D721Med (cell line): Measurements from ENCODE around the gene DCLK2.

Experiments used
- DNase-seq: peaks from one replicate; pipeline ENCODE4 v3.0.0; 2011; ENCODE audit warnings: low spot score; ENCODE audit not compliant: insufficient read length
- FAIRE-seq: peaks from 2 replicates; lab custom pipeline; 2011; peaks lifted over from hg19 to GRCh38; lab: Jason Lieb, UNC
- CTCF ChIP-seq: IDR thresholded peaks from 2 replicates; pipeline ENCODE4 v1.5.1; 2012; ENCODE audit warnings: mild to moderate bottlenecking, control low read depth; ENCODE audit not compliant: insufficient read depth; ENCODE audit errors: missing control alignments

Gene DCLK2

GRCh38 chr4:150141756-150142155 is 63.5 kb downstream of the DCLK2 start:
- no peak for FAIRE-seq
- DNase-seq, result no peak
- TF ChIP-seq CTCF, result no peak

- DNase-seq (no peak), FAIRE-seq (no peak)
- TF ChIP-seq CTCF, result no peak
Observed at GRCh38 chr4:150142831-150143230, 64.6 kb downstream of the DCLK2 start.

GRCh38 chr4:150145090-150145945 is 67.1 kb downstream of the DCLK2 start:
- FAIRE-seq, result no peak

GRCh38 chr4:150145946-150146340 is 67.7 kb downstream of the DCLK2 start:
- FAIRE-seq (no peak), DNase-seq (no peak)
- TF ChIP-seq CTCF, result no peak

More at GRCh38 chr4:150145090-150145945, 67.1 kb downstream of the DCLK2 start:
- TF ChIP-seq CTCF, result no peak
- no peak for DNase-seq

GRCh38 chr4:150149381-150149780 is 71.1 kb downstream of the DCLK2 start:
- DNase-seq (no peak), FAIRE-seq (no peak)
- TF ChIP-seq CTCF, result no peak

GRCh38 chr4:150150629-150151062 is 72.4 kb downstream of the DCLK2 start:
- FAIRE-seq, result no peak
- TF ChIP-seq CTCF, result no peak
- DNase-seq, result no peak

GRCh38 chr4:150152766-150153165 is 74.5 kb downstream of the DCLK2 start:
- TF ChIP-seq CTCF, result no peak
- FAIRE-seq (no peak), DNase-seq (no peak)
